ENCODE data around the gene MAP1B. TPM values are rescaled to one million over a fixed set of nuclear protein-coding genes. Genes with fewer than 3 reads are reported as not detected.
A peak's percentile ranks its signal among the peaks of the same experiment; 100 is the strongest.

MAP1B gene
- total RNA-seq, 2 donors from 2014 or later: 0.04 to 0.11 TPM

DNA sequence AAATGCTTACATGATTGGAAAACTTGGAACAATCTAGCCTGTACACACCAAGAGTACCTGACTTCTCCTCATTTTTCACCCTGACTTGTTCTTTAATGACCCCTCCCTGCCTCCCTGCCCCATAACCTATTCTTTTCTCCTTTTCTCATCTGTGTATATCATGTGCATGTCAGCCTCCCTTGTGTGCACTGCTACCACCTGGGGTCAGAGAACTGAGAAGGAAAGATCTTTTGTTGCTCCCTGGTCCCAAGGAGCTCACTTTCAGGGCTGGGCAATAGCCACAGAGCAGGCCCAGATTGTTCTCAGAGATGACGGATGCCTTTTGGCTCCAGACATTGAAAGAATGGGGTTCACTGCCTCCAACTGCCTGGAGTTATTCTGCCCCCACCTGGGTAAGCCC is 5.1 kb downstream of the MAP1B start:
- peaks cover 5% of the 10 kb centered on the region for H3K36me3 Mint-ChIP-seq (ENCODE audit: low read depth)
- no peak overlapping the region for H3K4me3 Mint-ChIP-seq
- no peak for ATAC-seq (replicated peaks)
- peaks cover 36% of the 10 kb centered on the region for H3K27me3 Mint-ChIP-seq
- H3K27ac Mint-ChIP-seq: no peak overlapping the region
- no peaks in the 10 kb centered on the region for H3K4me1 Mint-ChIP-seq
- no peaks in the 10 kb centered on the region for H3K9me3 Mint-ChIP-seq

DNA sequence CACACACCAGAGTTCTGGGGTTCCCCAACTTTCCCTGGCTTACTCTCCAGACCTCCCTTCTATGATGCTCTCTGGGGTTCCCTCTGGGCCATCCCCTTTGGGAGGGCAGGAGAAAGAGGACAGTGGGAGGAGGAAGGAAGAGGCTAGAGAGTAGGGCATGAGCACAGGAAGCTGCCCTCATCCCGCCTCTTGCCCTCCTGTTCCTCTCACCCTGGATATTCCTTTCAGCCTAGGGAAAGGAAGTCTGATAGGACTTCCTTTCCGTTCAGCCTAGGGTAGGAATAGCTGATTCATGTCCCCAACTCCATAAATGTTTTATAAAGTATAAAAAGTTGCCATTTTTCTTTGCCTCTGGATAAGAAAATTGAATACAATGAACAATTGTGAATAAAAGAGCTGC is 7.4 kb downstream of the MAP1B start:
- no peaks in the 10 kb centered on the region for H3K4me1 Mint-ChIP-seq
- H3K9me3 Mint-ChIP-seq: no peaks in the 10 kb centered on the region
- no peak overlapping the region for H3K4me3 Mint-ChIP-seq
- H3K36me3 Mint-ChIP-seq (ENCODE audit: low read depth): no peaks in the 10 kb centered on the region
- no peak overlapping the region for H3K27ac Mint-ChIP-seq
- ATAC-seq (replicated peaks): no peak
- peaks cover 36% of the 10 kb centered on the region for H3K27me3 Mint-ChIP-seq

DNA sequence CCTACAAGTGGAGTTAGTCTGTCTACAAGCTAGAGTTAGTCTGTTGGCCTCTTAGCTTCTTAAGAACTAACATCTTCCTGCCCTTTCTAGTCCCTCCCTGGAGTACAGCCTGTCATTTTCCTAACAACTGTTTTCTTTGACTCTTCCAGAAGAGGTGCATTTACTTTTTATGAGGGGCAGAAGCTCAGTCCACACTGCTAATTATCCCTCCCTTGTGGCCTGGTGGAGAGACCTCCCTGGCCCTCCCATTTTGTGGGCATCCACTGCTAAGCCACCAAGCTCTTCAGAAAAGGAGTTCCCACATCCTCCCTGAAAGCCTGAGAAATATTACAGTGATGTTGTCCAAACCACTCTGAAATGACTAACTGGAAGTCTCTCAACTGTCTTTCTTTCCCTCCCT is 8.0 kb downstream of the MAP1B start:
- Mint-ChIP-seq H3K4me1 (no peaks in the 10 kb centered on the region), H3K27ac (no peak overlapping the region), H3K4me3 (no peak overlapping the region), H3K36me3 (ENCODE audit: low read depth) (no peaks in the 10 kb centered on the region), H3K27me3 (peaks cover 30% of the 10 kb centered on the region), H3K9me3 (no peaks in the 10 kb centered on the region)
- no peak for ATAC-seq (replicated peaks)

DNA sequence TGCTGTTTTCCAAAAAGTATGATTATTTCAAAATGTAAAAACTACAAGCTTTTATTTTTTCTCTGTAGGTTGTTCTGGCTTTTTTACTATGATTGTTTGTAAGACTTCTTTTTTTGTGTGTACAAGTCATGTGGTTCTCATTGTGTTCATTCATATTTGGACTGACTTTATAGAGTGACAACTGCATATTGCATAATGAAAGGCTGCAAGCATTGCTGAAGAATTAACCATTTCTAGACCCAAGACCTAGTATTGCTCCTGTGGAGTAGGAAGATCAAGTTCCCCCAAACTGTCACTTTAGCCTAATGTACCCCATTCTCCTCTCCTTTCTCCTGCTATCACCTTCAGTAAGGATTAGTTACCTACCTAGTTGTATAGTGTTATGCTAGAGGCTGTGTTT is 10.0 kb downstream of the MAP1B start:
- H3K36me3 Mint-ChIP-seq (ENCODE audit: low read depth): no peaks in the 10 kb centered on the region
- no peak for ATAC-seq (replicated peaks)
- H3K4me1 Mint-ChIP-seq: no peaks in the 10 kb centered on the region
- no peaks in the 10 kb centered on the region for H3K9me3 Mint-ChIP-seq
- peaks cover 45% of the 10 kb centered on the region for H3K27me3 Mint-ChIP-seq
- no peak overlapping the region for H3K27ac Mint-ChIP-seq
- no peak overlapping the region for H3K4me3 Mint-ChIP-seq

DNA sequence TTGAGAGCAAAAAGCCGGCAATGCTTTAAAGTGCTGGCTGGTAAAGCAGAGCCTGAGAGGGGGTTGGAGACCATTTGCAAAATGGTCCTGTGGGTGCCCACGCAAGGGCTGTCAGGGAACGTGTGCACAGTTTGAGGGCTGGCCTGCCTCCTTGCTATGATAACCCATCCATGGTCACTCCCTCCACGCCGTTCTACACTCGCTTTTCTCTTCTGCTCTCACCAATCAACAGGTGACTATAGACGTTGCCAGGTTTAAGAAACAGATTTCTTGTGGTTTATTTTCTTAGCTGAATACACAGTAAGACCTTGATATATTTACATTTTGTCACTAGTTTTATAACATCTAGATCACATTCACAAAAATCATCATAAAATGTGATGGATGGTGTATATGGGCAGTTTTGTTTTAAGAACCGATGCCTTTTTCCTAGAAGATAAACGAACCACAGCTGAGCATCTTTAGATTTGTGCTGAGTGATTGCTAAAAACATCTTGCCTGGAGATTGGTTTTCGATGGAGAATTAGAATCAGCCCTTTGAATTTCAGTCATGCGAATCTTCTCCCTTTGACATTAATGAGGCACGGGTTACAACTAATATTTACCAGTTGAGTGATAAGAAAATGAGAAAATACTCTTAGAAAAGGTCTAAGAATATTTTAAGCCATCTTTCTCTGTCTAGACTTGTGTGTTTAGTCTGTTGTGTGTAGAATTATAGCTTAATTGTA is 13.9 kb downstream of the MAP1B start:
- H3K9me3 Mint-ChIP-seq: no peaks in the 10 kb centered on the region
- no peaks in the 10 kb centered on the region for H3K4me1 Mint-ChIP-seq
- no peak overlapping the region for H3K27ac Mint-ChIP-seq
- H3K4me3 Mint-ChIP-seq: no peak overlapping the region
- H3K27me3 Mint-ChIP-seq: peaks cover 41% of the 10 kb centered on the region
- no peak for ATAC-seq (replicated peaks)
- H3K36me3 Mint-ChIP-seq (ENCODE audit: low read depth): no peaks in the 10 kb centered on the region

DNA sequence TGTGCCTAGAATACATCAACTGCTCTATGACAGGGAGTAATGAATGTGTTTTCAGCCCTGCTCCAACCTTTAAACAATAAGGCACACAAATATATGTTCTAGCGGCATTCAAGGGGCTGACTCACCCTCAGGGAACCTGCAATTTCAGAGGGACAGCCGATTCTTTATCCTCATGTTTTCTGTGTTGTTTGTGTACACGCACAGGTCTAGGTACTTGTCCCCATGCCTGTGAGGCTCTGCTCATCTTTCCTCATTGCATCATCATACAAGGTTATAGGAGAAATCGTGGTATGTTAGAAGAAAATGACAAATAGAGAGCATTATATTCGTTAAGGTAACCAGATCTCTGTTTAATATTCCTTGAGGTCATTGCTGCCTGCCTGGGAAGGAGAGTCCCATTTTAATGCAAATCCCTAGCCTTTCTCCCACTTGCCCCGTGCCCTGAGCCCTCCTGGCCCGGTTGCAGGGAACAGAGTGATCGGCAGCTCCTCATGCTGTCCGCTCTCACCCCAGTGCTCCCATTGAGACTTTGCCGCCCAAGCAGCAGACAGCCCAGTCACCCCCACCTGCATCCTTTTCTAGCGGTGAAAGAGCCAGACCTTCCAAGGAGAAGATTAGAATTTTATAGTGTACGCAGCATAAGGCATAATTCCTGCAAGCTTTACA is 14.6 kb downstream of the MAP1B start:
- Mint-ChIP-seq H3K4me3 (no peak overlapping the region), H3K4me1 (no peaks in the 10 kb centered on the region), H3K9me3 (no peaks in the 10 kb centered on the region), H3K36me3 (ENCODE audit: low read depth) (no peaks in the 10 kb centered on the region), H3K27me3 (peaks cover 39% of the 10 kb centered on the region), H3K27ac (no peak overlapping the region)
- no peak for ATAC-seq (replicated peaks)

DNA sequence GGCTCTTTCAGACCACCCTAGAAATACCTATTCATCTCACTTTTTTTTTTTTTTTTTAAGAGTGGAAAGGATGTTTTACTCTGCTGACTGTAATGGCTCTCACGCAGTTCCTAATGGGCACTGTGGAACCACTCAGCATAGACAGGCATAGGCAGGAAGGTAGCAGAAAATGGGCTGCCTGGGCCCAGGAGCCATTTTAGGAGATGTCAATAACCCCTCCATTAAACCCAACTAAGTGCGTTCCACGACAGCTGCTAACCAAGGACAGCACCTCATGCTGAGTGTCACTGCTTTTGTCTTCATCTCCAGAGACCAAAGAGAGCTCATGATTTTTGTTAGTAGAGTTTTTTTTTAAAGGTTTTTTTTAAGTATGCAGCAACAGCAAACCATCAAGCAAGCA is 15.3 kb downstream of the MAP1B start:
- Mint-ChIP-seq H3K27me3 (peaks cover 40% of the 10 kb centered on the region), H3K36me3 (ENCODE audit: low read depth) (no peaks in the 10 kb centered on the region), H3K4me1 (no peaks in the 10 kb centered on the region), H3K27ac (no peak overlapping the region), H3K9me3 (no peaks in the 10 kb centered on the region), H3K4me3 (no peak overlapping the region)
- ATAC-seq (replicated peaks): no peak

DNA sequence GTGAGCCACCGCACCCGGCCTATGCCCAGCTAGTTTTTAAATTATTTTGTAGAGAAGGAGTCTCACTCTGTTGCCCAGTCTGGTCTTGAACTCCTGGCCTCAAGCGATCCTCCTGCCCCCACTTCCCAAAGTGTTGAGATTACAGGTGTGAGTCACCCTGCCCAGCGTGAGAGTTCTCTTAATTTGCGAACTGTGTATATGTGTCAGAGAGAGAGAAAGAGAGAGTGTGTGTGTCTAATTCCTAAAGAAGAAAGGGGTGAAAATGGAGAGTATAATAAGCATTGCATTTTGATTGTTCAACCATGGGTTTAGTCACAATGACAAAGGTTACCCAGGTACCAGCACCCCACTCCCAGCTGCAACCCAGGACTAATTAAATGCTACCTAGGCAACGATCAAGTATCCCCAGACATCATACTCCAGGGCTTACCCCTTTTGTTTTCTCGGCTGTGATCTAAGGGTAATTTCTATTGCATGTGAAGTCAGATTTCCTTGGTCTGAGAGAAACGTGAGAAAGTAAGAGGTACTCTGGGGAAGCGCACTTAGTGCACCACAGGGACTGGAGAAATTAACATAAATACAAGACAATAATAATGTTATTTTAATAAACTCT is 16.6 kb downstream of the MAP1B start:
- H3K27me3 Mint-ChIP-seq: peaks cover 41% of the 10 kb centered on the region
- H3K4me1 Mint-ChIP-seq: no peaks in the 10 kb centered on the region
- H3K9me3 Mint-ChIP-seq: no peaks in the 10 kb centered on the region
- H3K36me3 Mint-ChIP-seq (ENCODE audit: low read depth): no peaks in the 10 kb centered on the region
- ATAC-seq (replicated peaks): no peak
- no peak overlapping the region for H3K27ac Mint-ChIP-seq
- no peak overlapping the region for H3K4me3 Mint-ChIP-seq

DNA sequence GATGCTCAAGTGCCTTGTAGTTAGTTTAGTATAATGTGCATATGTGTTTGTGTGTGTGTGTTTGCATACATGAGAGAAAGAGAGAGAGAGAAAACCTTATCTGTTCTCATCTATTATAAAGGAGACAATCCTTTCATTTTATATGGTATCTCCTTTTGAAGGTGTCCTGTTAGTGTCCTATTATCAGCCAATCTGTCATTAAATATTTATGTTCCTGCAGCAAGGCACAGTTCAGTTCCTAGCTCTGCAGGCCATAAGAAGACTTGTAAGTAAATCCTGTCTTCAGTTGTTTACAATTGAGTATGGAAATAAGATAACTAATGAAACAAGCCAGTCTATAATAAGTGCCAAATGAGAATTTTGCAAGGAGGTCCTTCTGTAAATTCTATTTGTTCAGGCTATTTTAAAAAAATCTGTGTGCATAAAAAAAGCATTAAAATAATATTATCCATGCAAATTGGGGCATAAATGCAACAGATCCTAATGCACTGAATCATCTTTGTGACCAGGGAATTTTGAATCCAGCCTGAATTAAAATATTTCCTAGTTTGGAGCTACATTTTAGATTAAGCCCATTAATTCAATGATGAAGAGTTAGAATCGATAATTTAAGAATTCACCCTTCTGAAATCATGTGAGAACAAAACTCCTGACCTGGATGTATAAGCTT is 18.1 kb downstream of the MAP1B start:
- Mint-ChIP-seq H3K27ac (no peak overlapping the region), H3K9me3 (no peaks in the 10 kb centered on the region), H3K27me3 (peaks cover 42% of the 10 kb centered on the region), H3K4me3 (no peak overlapping the region), H3K4me1 (no peaks in the 10 kb centered on the region), H3K36me3 (ENCODE audit: low read depth) (no peaks in the 10 kb centered on the region)
- no peak for ATAC-seq (replicated peaks)

DNA sequence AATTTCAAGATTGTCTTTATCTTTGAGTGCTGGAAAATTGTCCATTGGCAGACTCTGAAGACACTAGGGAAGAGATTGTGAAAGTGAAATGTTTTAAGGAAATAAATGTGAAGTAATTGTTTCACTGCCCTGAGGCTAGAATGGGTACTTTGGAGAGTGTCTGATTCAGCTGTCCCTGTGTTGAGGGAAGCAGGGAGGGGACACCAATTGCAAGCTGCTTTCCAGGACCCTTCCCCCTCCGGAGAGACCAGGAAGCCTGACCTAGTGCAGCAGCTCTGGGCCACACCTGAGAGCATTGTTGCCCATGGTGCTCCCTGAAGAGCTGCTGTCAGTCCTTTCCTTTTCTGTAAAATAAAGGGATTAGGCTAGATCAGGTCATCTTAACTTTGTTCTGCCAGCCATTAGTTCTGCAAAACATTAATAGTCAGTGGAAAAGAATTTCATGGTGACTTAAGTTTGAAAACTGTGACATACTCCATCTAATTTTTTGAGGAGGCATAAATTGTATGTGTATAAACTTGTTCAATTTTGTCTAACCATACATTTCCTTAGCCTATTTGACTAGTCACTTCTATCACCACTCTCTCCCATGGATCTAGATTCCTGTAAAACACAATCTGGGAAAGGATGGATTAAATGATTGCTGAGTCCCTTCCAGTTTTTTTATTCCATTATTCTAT is 18.8 kb downstream of the MAP1B start:
- Mint-ChIP-seq H3K27ac (no peak overlapping the region), H3K9me3 (no peaks in the 10 kb centered on the region), H3K27me3 (peaks cover 41% of the 10 kb centered on the region), H3K4me3 (no peak overlapping the region), H3K36me3 (ENCODE audit: low read depth) (no peaks in the 10 kb centered on the region), H3K4me1 (no peaks in the 10 kb centered on the region)
- no peak for ATAC-seq (replicated peaks)

DNA sequence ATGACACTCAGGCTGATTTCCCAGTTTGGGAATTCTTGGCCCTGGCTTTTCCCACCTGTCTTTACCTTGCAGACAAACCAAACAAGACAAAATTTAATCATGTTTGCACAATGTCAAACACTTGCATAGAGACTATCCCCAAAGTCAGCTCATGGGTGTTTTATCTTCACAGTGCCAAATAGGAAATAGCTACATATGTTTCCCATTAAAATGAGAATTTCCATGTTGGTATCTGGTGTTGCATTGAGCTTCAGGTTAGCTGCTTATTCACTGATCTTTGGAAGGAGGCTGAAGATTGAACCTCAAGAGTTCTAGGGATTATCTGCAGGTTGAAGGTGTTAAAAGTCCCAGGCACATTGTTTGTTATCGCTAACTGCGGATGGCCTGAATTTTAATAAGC is 19.5 kb downstream of the MAP1B start:
- H3K27ac Mint-ChIP-seq: no peak overlapping the region
- H3K4me3 Mint-ChIP-seq: no peak overlapping the region
- H3K9me3 Mint-ChIP-seq: no peaks in the 10 kb centered on the region
- no peak for ATAC-seq (replicated peaks)
- no peaks in the 10 kb centered on the region for H3K36me3 Mint-ChIP-seq (ENCODE audit: low read depth)
- peaks cover 37% of the 10 kb centered on the region for H3K27me3 Mint-ChIP-seq
- no peaks in the 10 kb centered on the region for H3K4me1 Mint-ChIP-seq

DNA sequence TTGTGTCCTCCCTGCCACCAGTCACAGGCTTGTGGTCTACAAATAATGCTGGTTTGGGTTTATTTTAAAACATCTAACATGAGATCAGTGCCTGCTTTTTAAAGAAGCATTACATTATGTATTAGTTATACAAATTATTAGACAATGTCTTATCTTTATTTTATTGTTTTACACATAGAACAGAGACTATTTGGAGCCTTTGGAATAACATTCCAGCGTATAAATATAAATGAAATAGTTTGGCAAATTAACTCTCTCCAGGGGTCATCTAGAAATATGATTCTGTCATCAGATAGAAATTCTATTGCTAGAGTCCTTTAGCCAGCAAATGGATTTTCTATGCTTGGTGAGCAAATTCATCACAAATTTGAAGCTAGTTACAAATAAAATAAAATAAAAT is 22.4 kb downstream of the MAP1B start:
- Mint-ChIP-seq H3K9me3 (no peaks in the 10 kb centered on the region), H3K27me3 (peaks cover 32% of the 10 kb centered on the region), H3K4me1 (no peaks in the 10 kb centered on the region), H3K27ac (no peak overlapping the region), H3K36me3 (ENCODE audit: low read depth) (no peaks in the 10 kb centered on the region), H3K4me3 (no peak overlapping the region)
- ATAC-seq (replicated peaks): no peak

DNA sequence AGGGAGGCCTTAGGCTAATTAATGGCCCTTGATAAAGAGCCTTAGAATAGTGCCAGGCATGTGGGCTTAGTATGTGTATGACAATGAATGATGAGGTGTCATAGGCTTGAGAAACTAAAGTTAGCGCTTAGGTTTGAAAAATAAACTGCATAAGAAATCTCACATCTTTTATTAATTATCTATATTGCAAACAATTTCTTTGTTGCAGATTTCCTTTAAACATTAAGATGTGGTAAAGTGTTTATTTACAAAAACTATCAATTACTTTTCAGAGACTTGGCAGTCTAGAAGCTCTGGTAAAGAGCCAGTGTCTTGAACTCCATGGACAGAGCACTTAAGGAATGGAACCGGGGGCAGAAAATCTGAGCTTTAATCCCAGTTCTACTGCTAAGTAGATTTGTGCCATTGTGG is 23.1 kb downstream of the MAP1B start:
- Mint-ChIP-seq H3K9me3 (no peaks in the 10 kb centered on the region), H3K27ac (no peak overlapping the region), H3K4me1 (no peaks in the 10 kb centered on the region), H3K27me3 (peaks cover 30% of the 10 kb centered on the region), H3K4me3 (no peak overlapping the region), H3K36me3 (ENCODE audit: low read depth) (no peaks in the 10 kb centered on the region)
- no peak for ATAC-seq (replicated peaks)

DNA sequence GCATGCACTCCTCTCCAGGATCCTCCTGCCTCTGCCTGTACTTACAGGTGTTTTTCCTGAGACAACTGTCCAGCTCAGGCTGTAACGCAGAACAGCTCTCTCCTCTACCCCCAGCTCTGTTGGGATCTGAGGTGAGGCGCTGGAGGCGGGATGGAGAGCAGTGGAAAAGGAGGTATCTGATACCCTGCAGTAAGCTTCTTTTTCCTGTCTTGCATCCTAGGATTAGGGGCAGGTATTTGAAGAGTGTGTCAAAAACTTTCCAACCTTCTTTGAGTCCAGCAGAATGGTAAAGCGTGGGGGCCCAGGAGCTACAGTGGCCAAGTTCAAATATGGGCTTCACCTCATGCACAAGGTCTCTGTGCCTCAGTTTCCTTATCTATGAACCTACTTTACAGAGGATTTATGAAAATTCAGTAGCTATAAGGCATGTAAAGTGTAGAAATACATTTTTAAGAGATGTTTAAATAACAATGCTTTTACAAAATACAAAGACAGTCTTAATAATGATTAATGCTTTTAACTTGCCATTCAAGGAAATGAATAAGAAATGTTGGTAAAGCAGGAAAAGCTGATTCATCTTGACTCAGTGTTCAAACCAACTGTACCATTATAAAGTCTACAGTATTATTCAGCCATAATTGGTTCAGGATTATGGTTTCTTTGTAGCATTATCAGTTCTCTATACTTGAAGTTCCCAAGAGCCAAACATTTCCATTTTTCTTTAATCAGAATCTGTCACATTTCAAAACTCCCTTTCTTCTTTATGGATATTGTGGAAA is 26.1 kb downstream of the MAP1B start:
- H3K27me3 Mint-ChIP-seq: peaks cover 27% of the 10 kb centered on the region
- peak; percentile 28 for ATAC-seq (replicated peaks)
- no peaks in the 10 kb centered on the region for H3K4me1 Mint-ChIP-seq
- H3K27ac Mint-ChIP-seq: no peak overlapping the region
- H3K9me3 Mint-ChIP-seq: no peaks in the 10 kb centered on the region
- H3K36me3 Mint-ChIP-seq (ENCODE audit: low read depth): no peaks in the 10 kb centered on the region
- H3K4me3 Mint-ChIP-seq: no peak overlapping the region
